ENCODE data around the gene ITGA8.

Gene ITGA8

GRCh38 chr10:15658069-15658702 lies 61.5 kb downstream of the ITGA8 start:
- no peak for DNase-seq (ENCODE audit: low spot score)
- POLR2A ChIA-PET (ENCODE audit: low non-redundant PET) = no interaction called here
- no peak for TF ChIP-seq CTCF (conservative IDR thresholded peaks at IDR 0.05; ENCODE audit: low read depth)
- H3K27ac ChIP-seq = no peak overlapping the region
- CTCF ChIA-PET = no interaction called here

- ChIA-PET POLR2A (ENCODE audit: low non-redundant PET) (no interaction called here), CTCF (interaction anchor here (0.6 kb wide), 1 partner anchor 485 kb away, joined by 3 read pairs; no protein-coding TSS in a partner anchor)
- TF ChIP-seq CTCF (conservative IDR thresholded peaks at IDR 0.05; ENCODE audit: low read depth) = no peak
- no peak overlapping the region for H3K27ac ChIP-seq
- no peak for DNase-seq (ENCODE audit: low spot score)
Observed at GRCh38 chr10:15652757-15653156, 67.0 kb downstream of the ITGA8 start.

GRCh38 chr10:15652117-15652516 lies 67.6 kb downstream of the ITGA8 start:
- POLR2A ChIA-PET (ENCODE audit: low non-redundant PET) = no interaction called here
- no peak for DNase-seq (ENCODE audit: low spot score)
- no peak for TF ChIP-seq CTCF (conservative IDR thresholded peaks at IDR 0.05; ENCODE audit: low read depth)
- CTCF ChIA-PET = interaction anchor here (0.6 kb wide), 2 partner anchors 53 to 485 kb away, joined by 3 read pairs; no protein-coding TSS in a partner anchor
- H3K27ac ChIP-seq = no peak overlapping the region

- H3K27ac ChIP-seq = no peak overlapping the region
- POLR2A ChIA-PET (ENCODE audit: low non-redundant PET) = no interaction called here
- no peak for TF ChIP-seq CTCF (conservative IDR thresholded peaks at IDR 0.05; ENCODE audit: low read depth)
- CTCF ChIA-PET = interaction anchor here (0.6 kb wide), 1 partner anchor 180 kb away, joined by 3 read pairs; no protein-coding TSS in a partner anchor
- DNase-seq (ENCODE audit: low spot score) = no peak
Observed at GRCh38 chr10:15651175-15651574, 68.5 kb downstream of the ITGA8 start.

GRCh38 chr10:15642095-15642494 lies 77.6 kb downstream of the ITGA8 start:
- CTCF ChIA-PET = no interaction called here
- no peak overlapping the region for H3K27ac ChIP-seq
- no peak for DNase-seq (ENCODE audit: low spot score)
- no peak for TF ChIP-seq CTCF (conservative IDR thresholded peaks at IDR 0.05; ENCODE audit: low read depth)
- POLR2A ChIA-PET (ENCODE audit: low non-redundant PET) = no interaction called here

GRCh38 chr10:15640536-15641085 lies 79.1 kb downstream of the ITGA8 start:
- CTCF ChIA-PET = no interaction called here
- TF ChIP-seq CTCF (conservative IDR thresholded peaks at IDR 0.05; ENCODE audit: low read depth) = no peak
- POLR2A ChIA-PET (ENCODE audit: low non-redundant PET) = no interaction called here
- no peak overlapping the region for H3K27ac ChIP-seq
- no peak for DNase-seq (ENCODE audit: low spot score)
